Neural progenitor cell (in vitro differentiated cells): ENCODE measurements around the gene TRPM3.

ENCODE experiments used
- CTCF ChIP-seq: fragments of 200-600 bp; sonication (generic); IDR thresholded peaks from 2 replicates; pipeline ENCODE4 v1.5.1; 2017; ENCODE audit warnings: antibody characterized with exemption, mild to moderate bottlenecking
- EZH2 ChIP-seq: fragments of 200-600 bp; sonication (generic); IDR thresholded peaks from 2 replicates; pipeline ENCODE4 v1.6.1; 2017; ENCODE audit warnings: antibody characterized with exemption, mild to moderate bottlenecking, moderate library complexity

DNA sequence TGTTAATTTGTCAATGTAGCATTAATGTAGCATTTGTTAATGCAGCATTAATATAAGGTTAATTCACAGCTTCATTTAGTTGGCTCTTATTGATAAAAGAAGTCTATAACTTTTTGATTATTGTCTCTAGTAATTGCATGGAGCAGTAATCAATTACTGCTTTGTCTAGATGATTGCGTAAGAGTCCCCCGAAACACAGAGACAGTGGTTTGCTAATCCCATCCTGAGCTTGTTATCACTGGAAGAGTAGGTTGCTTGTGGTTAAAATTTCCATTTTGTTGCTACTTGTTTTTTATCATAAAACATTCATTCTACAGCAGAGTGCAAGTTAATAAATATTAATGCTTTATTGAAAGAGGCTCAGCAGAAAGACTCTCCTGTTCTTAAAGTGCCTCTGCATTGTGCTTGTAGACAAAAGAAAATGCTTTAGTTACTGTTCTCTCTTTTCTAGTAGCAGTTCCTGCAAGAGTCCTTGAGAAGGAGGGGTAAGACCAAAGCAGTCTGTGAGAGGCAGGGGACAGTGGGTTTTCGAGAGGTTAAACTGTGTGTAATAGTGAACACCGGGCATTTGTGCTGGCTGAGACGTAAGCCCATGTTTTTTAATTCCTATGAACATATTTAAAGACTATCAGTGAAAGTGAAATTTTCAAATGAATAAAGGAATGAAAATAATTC is 291.7 kb downstream of the TRPM3 start:
- TF ChIP-seq CTCF: no peak
- no peak for TF ChIP-seq EZH2
